Head of caudate nucleus (tissue), 42 donors: ENCODE results near the gene ECSCR.
A peak's percentile ranks its signal among the peaks of the same experiment; 100 is the strongest.

Experiments used
- DNase-seq, 42 donors: peaks; one replicate each; pipeline versions ENCODE4 v3.0.0 to v3.0.0-alpha.2; 2020 to 2021; ENCODE audit warnings: mixed read lengths in 7 of 42
- intact Hi-C: fragments of 100-400 bp; cut with DNase I; formaldehyde crosslinking; loops from one replicate; pipeline ENCODE4 v1.15.0; 2022

ECSCR gene

GRCh38 chr5:139403787-139404483, 58.6 kb downstream of the ECSCR start, which contains the start of gene SPATA24:
SPATA24 (minus strand) TSS chr5:139404089; CDS start chr5:139404060, 29 bp downstream.
- intact Hi-C loops: no loop called here
- DNase-seq: peak; percentile 96 to 99 (median 98)

GRCh38 chr5:139403418-139403786, 59.1 kb downstream of the ECSCR start:
- intact Hi-C loops: no loop called here
- no peak for DNase-seq

GRCh38 chr5:139402561-139403158, 59.9 kb downstream of the ECSCR start:
- no peak for DNase-seq
- intact Hi-C loops: no loop called here

DNA sequence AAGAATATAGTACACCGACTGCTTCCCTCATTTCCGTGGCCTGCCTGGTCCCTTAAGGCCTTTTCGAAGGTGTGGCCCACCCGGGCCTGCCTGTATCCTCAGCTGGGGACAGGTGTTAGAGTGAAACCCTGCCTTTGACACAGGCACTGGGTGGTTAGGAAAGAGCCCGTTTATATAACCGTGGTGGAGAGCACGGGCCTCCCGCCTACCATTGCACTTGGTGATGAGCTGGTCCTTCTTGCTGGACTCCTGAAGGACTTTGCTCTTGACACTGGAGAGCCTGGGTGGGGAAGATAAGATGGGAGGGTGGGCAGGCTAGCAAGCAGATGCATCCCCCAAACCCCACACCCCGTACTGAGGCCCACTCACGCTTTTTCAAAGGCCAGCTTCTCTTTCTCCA, 61.0 kb downstream of the ECSCR start:
- DNase-seq: no peak
- intact Hi-C loops: no loop called here

DNA sequence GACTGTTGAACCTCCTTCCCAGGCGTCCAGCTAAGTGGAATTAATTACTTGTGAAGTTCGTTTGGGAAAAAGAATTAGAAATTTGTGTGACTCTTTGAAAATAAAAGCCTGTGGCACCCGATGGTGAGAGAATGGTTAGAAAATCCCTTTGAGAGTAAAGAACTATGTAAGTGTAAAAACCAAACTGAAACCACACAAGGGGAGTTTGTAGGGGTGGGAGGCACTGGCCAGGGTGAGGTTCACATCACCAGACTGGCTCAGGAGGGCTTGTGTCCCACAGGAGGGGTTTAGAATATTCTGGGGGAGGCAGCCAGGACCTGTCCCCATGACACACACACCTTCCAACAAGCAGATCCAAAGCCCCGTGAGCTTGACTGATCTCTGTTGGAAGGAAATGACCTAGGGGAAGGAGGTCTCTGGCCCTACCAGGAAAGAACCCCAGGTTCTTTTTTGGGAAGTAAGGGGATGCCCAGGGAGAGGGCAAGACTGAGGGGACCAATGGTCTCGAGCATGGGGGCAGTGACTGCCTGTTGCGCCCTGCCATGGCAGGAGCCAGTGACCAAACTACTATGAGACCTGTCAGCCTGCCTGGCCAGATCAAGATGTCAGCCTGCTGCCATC, 62.9 kb downstream of the ECSCR start:
- DNase-seq: no peak
- intact Hi-C loops: no loop called here
